Esophagus squamous epithelium (tissue), 4 donors: Measurements from ENCODE around the gene APMAP.

Source experiments
- POLR2A ChIP-seq, 4 donors: fragments of 450-650 bp; IDR thresholded peaks; one replicate each; pipeline ENCODE4 v1.6.1; 2017; ENCODE audit warnings: antibody characterized with exemption in 4 of 4, mild to moderate bottlenecking in 4 of 4, moderate library complexity in 3 of 4
- TF ChIP-seq, protein P1 (sequence below), 6 experiments: fragments of 450-650 bp in 4 of 6; fragments of 200-600 bp in 2 of 6; sonication (generic) in 2 of 6; IDR thresholded peaks; one replicate each; pipeline ENCODE4 v1.5.1; 2016 to 2019; ENCODE audit warnings: antibody characterized with exemption in 6 of 6, mild to moderate bottlenecking in 4 of 6, moderate library complexity in 4 of 6

DNA sequence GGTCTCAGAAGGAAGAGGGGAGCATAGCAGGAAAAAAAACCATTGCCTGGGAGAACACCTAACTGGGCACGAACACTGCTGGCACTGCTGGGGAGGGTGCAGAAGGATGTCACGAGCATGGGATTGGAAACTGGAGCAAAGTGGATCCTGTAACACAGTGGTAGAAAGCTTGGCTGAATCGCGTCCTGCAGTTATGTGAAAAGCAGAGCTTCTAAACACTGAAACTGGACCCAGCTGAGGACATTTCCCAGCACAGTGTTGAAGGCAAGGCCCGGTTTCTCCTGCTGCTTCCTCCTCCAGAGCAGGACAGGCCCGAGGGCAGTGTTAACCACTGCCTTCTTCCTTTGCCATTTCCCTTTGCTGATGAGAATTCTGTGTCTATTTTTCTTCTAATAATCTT, 6.7 kb downstream of the APMAP start:
- TF ChIP-seq, protein P1, sequence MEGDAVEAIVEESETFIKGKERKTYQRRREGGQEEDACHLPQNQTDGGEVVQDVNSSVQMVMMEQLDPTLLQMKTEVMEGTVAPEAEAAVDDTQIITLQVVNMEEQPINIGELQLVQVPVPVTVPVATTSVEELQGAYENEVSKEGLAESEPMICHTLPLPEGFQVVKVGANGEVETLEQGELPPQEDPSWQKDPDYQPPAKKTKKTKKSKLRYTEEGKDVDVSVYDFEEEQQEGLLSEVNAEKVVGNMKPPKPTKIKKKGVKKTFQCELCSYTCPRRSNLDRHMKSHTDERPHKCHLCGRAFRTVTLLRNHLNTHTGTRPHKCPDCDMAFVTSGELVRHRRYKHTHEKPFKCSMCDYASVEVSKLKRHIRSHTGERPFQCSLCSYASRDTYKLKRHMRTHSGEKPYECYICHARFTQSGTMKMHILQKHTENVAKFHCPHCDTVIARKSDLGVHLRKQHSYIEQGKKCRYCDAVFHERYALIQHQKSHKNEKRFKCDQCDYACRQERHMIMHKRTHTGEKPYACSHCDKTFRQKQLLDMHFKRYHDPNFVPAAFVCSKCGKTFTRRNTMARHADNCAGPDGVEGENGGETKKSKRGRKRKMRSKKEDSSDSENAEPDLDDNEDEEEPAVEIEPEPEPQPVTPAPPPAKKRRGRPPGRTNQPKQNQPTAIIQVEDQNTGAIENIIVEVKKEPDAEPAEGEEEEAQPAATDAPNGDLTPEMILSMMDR (IDR thresholded peaks at IDR 0.05) = no peak
- no peak for TF ChIP-seq POLR2A (IDR thresholded peaks at IDR 0.05)
